Omental fat pad (tissue), 4 donors: ENCODE data around the gene OXNAD1. TPM values are rescaled to one million over a fixed set of nuclear protein-coding genes. Genes with fewer than 3 reads are reported as not detected.

Experiments used
- ATAC-seq: fragments of 150-250 bp; one replicate; pipeline ENCODE4 v1.9.1; 2016; ENCODE audit warnings: mild to moderate bottlenecking, moderate library complexity; ENCODE audit not compliant: low FRiP score
- DNase-seq: peaks from one replicate; pipeline ENCODE4 v3.0.0-alpha.2; 2019; ENCODE audit warnings: low spot score
- total RNA-seq, 4 donors: library from RNA; depleted of rRNA; stranded (reverse); fragments of >200 nt; gene quantifications; one replicate each; pipeline ENCODE4 v1.1.0, GENCODE V29; 2016
- TF ChIP-seq, protein P1 (sequence below), 3 donors: fragments of 450-650 bp; IDR thresholded peaks; one replicate each; pipeline ENCODE4 v1.5.1; 2016 to 2017; ENCODE audit warnings: antibody characterized with exemption in 3 of 3, mild to moderate bottlenecking in 3 of 3, moderate library complexity in 2 of 3

Gene OXNAD1
- total RNA-seq, 4 donors from 2014 or later: 13.7 to 21.3 (median 15.2) TPM

DNA sequence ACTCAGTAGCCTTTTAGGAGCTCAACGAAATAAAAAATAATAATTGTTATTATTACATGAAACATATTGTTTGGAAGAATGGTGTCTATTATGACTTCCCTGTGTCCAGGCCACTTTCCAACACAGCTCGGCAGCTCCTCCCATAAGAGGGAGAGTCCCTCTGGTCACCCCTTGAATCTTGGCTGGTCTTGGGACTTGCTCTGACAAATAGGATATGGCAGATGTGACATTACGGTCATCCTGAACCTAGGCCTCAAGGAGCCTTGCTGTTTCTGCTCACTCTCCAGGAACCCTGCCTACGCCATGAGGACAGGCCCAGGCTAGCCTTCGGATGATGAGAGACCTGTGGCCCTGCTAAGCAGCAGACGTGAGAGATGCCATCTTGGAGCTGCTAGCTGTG lies 71.8 kb downstream of the OXNAD1 start:
- DNase-seq (no peak), ATAC-seq (no peak)
- TF ChIP-seq, protein P1, sequence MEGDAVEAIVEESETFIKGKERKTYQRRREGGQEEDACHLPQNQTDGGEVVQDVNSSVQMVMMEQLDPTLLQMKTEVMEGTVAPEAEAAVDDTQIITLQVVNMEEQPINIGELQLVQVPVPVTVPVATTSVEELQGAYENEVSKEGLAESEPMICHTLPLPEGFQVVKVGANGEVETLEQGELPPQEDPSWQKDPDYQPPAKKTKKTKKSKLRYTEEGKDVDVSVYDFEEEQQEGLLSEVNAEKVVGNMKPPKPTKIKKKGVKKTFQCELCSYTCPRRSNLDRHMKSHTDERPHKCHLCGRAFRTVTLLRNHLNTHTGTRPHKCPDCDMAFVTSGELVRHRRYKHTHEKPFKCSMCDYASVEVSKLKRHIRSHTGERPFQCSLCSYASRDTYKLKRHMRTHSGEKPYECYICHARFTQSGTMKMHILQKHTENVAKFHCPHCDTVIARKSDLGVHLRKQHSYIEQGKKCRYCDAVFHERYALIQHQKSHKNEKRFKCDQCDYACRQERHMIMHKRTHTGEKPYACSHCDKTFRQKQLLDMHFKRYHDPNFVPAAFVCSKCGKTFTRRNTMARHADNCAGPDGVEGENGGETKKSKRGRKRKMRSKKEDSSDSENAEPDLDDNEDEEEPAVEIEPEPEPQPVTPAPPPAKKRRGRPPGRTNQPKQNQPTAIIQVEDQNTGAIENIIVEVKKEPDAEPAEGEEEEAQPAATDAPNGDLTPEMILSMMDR (IDR thresholded peaks at IDR 0.05): no peak

DNA sequence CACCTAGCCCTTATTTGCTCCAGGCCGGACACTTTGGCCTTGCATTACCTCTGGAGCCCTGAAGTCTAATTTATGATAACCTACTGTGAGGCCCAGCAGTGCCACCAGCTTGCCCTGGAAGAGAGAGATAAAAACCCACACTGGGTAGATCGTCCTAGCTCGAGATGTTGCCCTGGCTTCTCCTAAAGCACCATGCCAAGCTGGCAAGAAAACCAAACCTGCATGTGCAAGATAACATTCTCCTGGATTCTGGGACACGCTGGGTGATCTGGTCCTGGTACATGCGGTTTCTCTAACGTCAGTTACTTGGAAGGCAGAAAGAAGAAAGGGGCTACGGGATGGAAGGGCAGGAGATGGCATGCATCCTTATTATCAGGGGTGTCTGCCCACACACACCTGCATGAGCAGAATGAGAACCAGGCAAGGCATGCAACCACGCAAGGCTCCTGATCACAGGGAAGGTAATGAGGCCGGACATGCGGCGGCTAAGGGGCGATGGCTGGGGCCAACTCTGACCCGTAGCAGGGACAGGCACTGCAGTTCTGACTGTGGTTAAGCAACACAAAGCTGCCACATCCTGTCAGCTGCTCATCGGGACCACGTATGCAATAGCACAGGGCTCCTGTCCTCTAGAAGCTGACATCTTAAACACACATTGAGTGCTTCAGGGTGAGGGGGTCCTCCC lies 73.0 kb downstream of the OXNAD1 start:
- DNase-seq: no peak
- TF ChIP-seq, protein P1 (IDR thresholded peaks at IDR 0.05): no peak
- no peak for ATAC-seq

DNA sequence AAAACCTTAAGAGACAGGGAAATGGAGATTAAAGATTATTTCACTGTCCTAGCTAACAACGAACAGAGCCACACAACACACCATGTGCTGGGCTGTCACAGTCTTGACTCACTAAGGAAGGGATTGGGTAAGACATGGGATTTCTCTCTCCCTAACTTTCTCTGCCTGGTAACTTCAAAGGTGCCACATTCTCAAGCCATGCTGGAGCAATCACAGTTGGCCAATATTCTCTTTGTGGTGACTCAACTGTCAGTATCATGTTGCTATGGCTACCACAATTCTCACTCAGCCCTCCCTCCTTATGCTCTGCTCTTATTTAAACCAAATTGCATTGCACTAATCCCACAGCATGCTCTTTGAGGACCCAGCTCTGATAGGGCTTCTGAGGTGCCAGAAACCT lies 74.0 kb downstream of the OXNAD1 start:
- DNase-seq: no peak
- TF ChIP-seq, protein P1 (IDR thresholded peaks at IDR 0.05): no peak
- ATAC-seq: peak; percentile 93

DNA sequence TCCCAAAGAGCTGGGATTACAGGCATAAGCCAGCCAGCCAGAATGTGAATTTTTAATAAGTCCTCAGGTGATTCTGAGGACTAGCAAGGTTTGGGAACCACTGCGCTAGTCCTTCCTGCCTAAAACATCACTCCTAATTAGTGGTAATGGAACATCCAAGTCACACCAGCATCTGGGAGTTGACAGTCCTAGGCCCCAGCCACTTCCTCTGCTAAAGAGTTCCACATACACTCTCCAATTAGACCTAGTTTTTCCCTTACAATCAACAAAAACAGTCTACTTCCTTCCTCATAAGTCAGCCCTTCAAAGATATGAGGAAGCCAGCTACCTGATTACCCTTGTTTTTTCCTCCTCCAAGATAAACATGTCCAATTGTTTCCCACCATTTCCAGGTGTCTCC lies 78.1 kb downstream of the OXNAD1 start:
- TF ChIP-seq, protein P1 (IDR thresholded peaks at IDR 0.05): no peak
- no peak for ATAC-seq
- DNase-seq: no peak

DNA sequence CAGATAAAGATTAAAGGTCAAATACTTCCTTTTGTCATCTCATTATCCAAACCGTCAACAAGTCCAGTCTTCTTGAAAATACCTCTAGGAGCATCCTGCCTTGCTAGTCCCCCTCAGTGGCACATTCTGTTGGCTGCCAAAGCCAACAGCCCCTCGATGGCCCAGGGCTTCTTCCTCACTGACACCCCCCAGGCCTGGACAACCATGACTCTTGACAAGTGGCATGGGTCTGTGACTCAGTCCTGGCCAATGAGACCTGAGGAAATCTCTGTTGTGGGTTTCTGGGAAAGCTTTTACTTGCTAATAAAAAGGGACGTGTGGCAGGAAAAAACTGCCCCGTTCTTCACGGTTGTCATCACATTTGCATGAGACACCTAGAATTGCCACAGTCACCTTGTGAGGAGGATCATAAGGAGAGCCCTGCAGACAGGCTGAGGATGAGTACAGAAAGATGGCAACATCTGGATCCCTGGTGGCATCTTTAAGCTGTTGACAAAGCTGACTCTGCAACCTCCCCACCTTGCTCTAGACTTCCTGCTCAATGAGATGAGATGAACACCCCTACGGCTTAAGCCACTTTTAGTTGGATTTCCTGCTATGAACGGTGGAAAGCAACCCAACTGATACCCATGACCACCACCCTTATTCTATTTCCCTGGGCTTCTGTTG lies 81.5 kb downstream of the OXNAD1 start:
- ATAC-seq (no peak), DNase-seq (no peak)
- TF ChIP-seq, protein P1 (IDR thresholded peaks at IDR 0.05): no peak

DNA sequence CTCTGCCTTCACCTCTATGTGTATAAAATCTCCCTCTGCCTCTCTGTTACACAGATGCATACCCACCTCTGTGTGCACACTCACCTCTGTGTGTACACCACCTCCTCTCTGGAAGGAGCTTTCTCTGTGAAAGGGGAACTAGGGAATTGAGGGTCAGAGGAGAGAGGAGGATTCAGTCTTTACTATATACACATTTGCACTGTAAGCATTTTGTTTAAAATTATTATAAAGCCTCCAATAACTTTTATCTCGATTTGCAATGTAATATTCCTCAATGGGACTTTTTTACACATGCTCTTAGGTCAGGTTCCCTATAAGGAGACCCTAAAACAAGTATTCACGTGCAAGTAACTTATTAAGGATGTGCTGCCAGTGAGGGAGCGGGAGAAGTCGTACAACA lies 82.5 kb downstream of the OXNAD1 start:
- ATAC-seq (no peak), DNase-seq (no peak)
- TF ChIP-seq, protein P1 (IDR thresholded peaks at IDR 0.05): no peak
